Activated naive CD8-positive, alpha-beta T cell treated with anti-CD3 and anti-CD28 coated beads, Interleukin-2, amount 50 U/mL, for 16 hours (primary cell): Measurements from ENCODE around the gene RAD51B.

ENCODE experiments used
- DNase-seq: peaks from one replicate; pipeline ENCODE4 v3.0.0-alpha.2; 2020; ENCODE audit warnings: low read depth, low spot score

The RAD51B gene

DNA sequence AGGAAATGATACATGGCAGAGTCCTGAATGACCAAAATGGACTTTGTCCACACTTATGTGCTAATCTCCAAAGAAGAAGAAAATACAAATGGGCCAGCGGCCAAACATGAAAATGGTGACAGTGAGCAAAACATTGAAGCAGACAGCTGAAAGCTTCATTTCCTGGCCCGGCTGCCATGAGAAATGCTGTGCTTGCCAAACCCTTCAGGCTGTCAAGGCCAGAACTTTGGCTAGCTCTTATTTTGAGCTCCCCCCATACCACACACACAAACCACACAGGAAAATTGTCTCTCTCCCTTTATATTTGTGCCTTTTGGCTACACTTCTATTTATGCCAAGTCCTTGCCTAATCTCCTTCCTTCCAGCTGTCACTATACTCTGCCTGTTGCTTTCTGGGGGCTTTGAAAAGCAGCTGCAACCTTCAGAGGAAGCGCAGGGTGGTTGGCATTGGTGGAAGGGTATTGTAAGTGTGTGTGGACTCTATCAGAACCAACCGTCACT is 323.8 kb downstream of the RAD51B start:
- no peak for DNase-seq

GRCh38 chr14:68144051-68144681 is 324.6 kb downstream of the RAD51B start:
- DNase-seq, result no peak

DNA sequence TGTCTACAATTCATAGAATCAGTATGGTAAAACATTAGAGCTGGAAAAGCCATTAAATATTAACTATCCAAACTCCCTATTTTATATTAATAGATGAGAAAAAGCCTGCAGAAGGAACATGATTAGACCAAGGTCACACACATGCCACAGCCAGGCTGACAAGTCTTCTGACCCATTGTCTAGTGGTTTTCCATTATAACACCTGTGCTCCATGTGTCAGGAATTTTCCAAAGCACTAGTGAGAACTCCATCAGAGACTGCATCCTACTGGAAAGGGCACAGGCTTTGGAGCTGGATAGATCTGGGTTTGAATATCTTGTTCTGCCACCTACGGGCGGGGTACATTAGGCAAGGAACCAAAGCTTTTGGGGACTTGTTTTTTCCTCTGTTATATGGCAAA is 325.5 kb downstream of the RAD51B start:
- DNase-seq, result no peak

DNA sequence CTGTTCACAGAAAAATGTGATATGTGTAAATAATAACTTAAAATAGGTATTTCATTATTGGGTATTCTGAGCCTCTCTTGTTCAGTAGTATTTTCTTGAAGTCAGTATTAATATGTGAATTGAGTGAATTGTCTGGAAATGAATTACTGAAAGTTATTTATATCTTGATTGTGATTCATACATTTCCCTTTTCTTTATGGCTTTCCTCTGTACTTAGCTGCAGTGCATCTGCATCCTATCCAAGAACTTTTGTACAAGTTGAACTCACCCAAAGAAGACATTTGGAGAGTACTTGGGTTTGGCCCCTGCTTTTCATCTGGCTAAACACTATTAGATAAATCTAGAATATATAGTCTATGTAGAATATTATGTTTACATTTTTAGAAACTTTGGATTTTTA is 326.0 kb downstream of the RAD51B start:
- DNase-seq, result no peak

DNA sequence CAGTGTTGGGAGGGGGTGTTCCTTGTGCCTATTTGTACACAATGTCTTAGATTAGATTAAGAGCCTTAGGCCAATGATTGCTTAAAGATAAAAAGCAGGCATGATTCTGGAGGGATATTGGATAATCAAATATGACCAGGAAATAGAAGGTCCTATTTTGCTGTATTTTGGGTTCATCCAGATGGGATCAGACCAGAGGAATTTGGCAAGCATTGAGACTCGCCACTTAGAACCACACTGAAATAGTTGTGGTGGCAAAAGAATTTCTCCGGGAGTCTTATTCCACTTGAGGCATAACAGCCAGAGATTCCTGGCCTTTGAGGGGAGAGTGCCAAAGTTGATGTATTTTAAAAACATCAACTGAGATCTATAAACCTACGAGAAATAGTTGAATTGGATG is 327.2 kb downstream of the RAD51B start:
- DNase-seq, result no peak

GRCh38 chr14:68147303-68147702 is 327.7 kb downstream of the RAD51B start:
- DNase-seq, result no peak

DNA sequence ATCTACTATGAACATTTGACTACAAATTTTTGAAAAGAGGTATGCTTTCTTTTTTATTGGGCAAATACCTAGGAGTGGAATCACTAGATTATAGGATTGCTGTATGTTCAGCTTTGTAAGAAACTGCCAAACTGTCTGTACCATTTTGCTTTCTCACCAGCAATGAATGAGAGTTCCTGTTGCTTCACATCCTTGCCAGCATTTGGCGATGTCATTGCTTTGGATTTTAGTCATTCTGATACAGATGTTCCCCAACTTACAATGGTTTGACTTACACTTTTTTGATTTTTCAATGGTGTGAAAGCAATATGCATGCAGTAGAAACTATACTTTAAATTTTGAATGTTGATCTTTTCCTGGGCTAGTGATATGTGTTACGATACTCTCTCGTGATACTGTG is 328.7 kb downstream of the RAD51B start:
- no peak for DNase-seq

DNA sequence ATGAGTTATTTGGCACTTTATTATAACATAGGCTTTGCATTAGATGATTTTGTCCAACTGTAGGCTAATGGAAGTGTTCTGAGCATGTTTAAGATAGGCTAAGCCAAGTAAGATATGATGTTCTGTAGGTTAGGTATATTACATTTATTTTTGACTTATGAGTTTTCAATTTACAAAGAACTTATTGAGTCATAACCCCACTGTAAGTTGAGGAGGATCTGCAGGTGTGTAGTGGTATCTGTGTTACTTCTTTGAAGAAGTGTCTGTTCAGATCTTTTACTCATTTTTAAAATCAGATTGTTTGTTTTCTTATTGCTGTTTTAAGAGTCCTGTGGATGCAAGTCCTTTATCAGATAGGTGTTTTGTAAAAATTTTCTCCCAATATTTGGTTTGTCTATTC is 329.2 kb downstream of the RAD51B start:
- no peak for DNase-seq

DNA sequence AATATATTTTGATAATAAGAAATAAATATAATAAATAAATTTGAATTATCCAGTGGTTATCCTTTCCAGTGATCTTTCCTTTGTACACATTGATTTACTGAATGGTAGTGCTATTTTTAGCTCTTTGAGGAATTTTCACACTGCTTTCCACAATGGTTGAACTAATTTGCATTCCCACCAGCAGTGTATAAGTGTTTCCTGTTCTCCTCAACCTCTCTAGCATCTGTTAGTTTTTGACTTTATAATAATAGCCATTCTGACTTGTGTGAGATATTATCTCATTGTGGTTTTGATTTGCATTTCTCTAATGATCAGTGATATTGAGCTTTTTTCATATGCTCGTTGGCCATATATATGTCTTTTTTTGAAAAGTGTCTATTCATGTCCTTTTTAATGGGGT is 333.7 kb downstream of the RAD51B start:
- no peak for DNase-seq

DNA sequence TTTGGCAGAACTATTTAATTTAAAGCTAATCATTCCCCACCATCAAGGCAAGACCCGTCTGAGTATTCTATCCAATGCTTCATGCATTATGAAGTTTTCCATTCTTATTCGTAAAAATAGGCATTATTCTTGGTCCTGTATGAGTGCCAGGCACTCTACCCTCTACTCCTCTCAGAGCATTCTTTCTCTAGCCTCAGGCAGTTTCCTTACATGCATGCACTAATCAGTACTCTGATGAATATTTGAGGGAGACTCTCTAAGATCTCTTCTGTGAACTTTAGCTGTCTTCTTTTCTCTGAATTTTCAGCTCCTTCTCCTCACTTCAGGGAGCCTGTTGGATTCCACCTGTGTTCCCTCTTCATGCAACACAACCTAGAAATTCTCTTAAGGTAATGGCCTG is 334.7 kb downstream of the RAD51B start:
- no peak for DNase-seq

GRCh38 chr14:68157971-68158371 is 338.4 kb downstream of the RAD51B start:
- DNase-seq, result no peak

GRCh38 chr14:68158640-68159039 is 339.1 kb downstream of the RAD51B start:
- no peak for DNase-seq

- no peak for DNase-seq
These were observed 340.4 kb downstream of the RAD51B start for GRCh38 chr14:68159701-68160633.

DNA sequence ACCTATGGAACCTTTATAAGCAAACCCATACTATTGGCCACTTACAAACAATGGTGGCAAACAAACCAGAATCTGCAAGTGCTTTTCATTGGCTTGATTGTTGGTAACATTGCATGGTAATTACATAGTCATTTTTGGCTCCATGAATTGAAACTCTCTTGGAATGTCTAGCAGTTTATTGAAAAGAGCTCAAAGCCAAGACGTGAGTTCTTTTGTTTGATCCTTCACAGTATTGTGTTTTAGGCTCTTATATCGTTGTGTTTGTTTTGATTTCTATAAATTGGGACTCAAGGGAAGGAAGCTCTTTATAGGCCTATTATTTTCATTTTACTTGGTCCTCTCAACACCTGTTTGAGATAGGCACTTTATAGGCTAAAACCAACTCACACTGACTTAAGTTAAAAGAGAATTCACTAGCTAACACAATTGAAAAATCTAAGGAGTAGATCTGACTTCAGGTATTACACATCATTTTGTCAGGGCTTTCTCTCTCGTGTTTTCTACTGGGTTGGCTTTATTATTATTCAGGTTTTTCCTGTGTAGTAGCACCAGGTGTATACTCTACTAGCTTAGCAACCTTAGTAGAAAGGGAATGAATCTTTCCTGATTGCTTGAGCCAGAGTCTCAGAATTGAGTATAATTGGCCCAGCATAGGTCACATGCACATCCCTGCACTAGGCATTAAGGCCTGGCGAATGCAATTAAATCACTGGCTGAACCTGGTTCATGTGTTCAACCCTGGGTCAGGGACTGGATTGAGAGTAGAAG is 341.4 kb downstream of the RAD51B start:
- DNase-seq, result no peak

DNA sequence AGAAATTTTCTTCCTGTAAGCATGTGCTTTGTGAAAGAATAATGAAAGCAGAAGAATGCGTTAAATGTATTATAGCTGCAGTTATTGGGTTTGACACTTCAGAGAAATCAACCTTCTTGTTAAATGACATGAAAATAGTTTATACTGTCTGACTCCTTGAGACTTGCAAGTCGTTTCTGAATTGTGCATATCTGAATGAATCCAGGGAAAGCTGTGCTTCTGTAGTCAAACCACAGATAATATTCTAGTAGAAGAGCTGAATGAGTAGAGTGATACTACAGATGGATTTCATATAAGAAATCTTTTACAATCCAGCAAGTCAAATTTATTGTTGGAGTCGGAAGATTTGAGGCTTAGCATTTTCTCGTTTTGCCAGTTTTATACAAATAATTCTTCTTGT is 343.3 kb downstream of the RAD51B start:
- DNase-seq, result no peak

DNA sequence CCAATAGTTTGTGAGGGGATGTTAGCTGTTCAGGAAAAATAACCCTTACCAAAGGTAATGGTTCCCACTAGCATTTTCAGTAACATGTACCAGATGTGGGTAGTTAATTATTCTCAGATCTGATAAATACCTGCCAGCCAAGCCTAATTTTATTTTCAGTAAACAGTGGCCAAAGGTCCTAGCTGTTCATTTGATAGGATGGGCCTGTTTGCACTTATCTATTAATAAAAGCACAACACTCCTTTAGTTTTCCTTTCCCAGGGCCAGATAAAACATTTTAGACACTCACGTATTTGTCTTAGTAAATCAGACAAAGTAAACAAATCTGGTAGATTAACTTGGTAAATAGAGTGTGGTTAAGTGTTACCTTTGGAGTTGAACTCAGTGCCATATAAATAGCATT is 345.1 kb downstream of the RAD51B start:
- no peak for DNase-seq

DNA sequence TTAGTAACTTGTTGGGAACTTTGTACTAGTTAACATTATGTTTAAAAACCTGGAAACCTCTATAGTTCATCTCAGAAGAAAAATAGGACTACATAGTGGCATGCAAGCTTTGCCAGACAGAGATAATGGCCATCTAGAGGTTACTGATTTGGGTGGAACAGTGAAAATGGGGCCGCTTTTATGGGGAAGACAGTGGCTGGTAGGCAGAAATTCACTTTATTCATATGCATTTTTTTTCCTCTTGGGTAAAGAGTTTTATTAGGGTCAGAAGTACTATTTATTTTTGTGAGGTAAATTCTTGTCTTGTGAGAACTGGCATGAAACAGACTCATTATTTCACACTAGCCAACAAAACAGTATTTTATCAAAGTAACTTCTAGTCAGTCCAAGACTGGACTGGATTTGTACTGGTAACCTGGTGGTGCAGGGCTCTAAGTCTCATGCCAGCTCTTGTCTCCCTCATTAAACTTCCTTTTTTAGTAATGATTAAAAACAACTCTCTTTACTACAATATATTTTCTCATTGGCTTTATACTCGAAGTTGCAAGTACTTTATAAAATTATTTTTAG is 345.8 kb downstream of the RAD51B start:
- DNase-seq, result no peak

DNA sequence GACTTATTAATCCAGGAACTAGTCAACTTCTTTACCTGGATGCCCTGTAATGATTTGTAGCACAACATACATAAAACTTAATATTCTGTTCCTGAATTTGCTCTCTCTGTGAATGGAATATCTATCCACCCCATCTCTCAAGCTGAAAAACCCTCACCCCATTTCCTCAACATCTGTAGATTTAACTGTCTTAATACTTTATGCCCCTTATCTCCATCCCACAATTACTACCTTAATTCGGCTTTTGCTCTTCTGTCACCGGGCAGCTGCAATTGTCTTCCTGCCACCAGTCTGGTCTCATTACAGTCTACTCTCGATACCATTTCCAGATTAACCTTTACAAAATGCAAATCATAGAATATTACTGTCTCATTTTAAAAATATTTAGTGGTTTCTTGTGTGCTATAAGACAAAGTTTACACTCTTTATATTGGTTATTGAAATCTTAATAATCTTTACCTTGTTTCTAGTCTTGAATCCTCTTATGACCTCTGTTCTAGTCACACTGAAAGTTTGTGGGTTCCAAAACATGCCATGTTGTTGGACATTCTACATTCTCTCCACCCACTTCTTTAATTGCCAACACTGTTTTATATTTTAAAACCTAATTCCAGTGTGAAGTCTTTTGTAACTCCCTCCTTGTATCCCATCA is 347.3 kb downstream of the RAD51B start:
- DNase-seq, result no peak

GRCh38 chr14:68167383-68168087 is 348.0 kb downstream of the RAD51B start:
- no peak for DNase-seq

DNA sequence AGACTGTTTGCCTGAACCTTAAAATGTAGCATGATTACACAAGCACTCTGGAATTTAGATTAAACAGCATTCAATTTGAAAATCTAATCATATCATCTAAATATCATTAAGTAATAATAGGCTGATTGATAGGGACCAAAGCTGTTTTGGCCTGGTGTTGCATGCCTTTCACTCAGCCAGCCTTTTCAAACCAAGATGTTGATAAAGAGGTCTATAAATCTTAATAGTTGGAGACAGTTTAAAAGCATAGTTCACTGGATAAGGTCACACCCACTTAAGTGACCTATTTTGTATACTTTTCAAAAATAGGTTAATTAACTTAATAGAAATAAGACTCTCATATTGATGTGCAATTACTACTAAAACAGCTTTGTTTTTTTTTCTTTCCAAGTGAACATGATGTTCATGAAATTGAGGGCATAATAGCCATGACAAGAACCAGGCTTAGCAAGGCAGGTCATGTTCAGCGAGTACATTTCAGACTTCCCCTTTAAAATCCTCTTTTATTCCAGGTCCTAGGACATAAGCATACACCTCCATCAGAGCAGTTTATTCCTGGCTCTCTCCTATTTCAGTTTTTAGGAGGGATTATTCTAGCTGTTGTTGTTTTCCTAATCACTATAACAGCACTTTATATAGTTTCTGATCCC is 349.0 kb downstream of the RAD51B start:
- no peak for DNase-seq
